ENCODE data around the gene CHPF.

- TF ChIP-seq POLR2A (IDR thresholded peaks at IDR 0.05), result no peak
- TF ChIP-seq, protein P1, sequence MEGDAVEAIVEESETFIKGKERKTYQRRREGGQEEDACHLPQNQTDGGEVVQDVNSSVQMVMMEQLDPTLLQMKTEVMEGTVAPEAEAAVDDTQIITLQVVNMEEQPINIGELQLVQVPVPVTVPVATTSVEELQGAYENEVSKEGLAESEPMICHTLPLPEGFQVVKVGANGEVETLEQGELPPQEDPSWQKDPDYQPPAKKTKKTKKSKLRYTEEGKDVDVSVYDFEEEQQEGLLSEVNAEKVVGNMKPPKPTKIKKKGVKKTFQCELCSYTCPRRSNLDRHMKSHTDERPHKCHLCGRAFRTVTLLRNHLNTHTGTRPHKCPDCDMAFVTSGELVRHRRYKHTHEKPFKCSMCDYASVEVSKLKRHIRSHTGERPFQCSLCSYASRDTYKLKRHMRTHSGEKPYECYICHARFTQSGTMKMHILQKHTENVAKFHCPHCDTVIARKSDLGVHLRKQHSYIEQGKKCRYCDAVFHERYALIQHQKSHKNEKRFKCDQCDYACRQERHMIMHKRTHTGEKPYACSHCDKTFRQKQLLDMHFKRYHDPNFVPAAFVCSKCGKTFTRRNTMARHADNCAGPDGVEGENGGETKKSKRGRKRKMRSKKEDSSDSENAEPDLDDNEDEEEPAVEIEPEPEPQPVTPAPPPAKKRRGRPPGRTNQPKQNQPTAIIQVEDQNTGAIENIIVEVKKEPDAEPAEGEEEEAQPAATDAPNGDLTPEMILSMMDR (IDR thresholded peaks at IDR 0.05), result no peak
These were observed 24.3 kb upstream of the CHPF start for GRCh38 chr2:219567791-219568361.

Measured in Peyer's patch (tissue), 4 donors.